Neuronal stem cell (in vitro differentiated cells): ENCODE data around the gene PFKP.
A peak's percentile ranks its signal among the peaks of the same experiment; 100 is the strongest.

Experiments
- DNase-seq: peaks from one replicate; pipeline ENCODE4 v3.0.0-alpha.2; 2013; ENCODE audit warnings: low spot score
- H2AFZ ChIP-seq: one replicate; pipeline ENCODE4 v1.6.1; 2013; ENCODE audit warnings: mild to moderate bottlenecking, low read length, inconsistent platforms
- H2AK5ac ChIP-seq: 2 replicates; pipeline ENCODE4 v1.6.1; 2013; ENCODE audit warnings: low read depth, mild to moderate bottlenecking, inconsistent platforms, low read length, moderate library complexity, mixed read lengths
- H2BK120ac ChIP-seq: 2 replicates; pipeline ENCODE4 v1.6.1; 2013; ENCODE audit warnings: low read depth, mild to moderate bottlenecking, inconsistent platforms, low read length, moderate library complexity, mixed read lengths
- H2BK12ac ChIP-seq: one replicate; pipeline ENCODE4 v1.6.1; 2013; ENCODE audit warnings: low read length, inconsistent platforms
- H2BK15ac ChIP-seq: 2 replicates; pipeline ENCODE4 v1.6.1; 2013; ENCODE audit warnings: mild to moderate bottlenecking, low read length, inconsistent platforms, mixed read lengths
- H2BK5ac ChIP-seq: one replicate; pipeline ENCODE4 v1.6.1; 2013; ENCODE audit warnings: inconsistent platforms, mild to moderate bottlenecking, low read length, moderate library complexity
- H3K14ac ChIP-seq: one replicate; pipeline ENCODE4 v1.6.1; 2013; ENCODE audit warnings: low read length, inconsistent platforms
- H3K18ac ChIP-seq: 2 replicates; pipeline ENCODE4 v1.6.1; 2013; ENCODE audit warnings: low read length, inconsistent platforms
- H3K23ac ChIP-seq: 2 replicates; pipeline ENCODE4 v1.6.1; 2013; ENCODE audit warnings: low read depth, mild to moderate bottlenecking, mixed read lengths, low read length, inconsistent platforms; ENCODE audit not compliant: poor library complexity
- H3K27ac ChIP-seq: replicated peaks from 3 replicates; pipeline ENCODE4 v1.5.1; 2013; ENCODE audit warnings: low read length, inconsistent platforms
- H3K27me3 ChIP-seq, 3 experiments: 2 replicates each; pipeline ENCODE4 v1.6.1; 2013; ENCODE audit warnings: low read length in 3 of 3, mild to moderate bottlenecking in 2 of 3, inconsistent platforms in 1 of 3, low read depth in 1 of 3, mixed read lengths in 1 of 3, moderate library complexity in 1 of 3; ENCODE audit not compliant: control insufficient read depth in 3 of 3, insufficient read depth in 3 of 3
- H3K36me3 ChIP-seq, 2 donors: replicated peaks in 1 of 2; 2 replicates each; pipeline ENCODE4 v1.6.1; 2013; ENCODE audit warnings: low read length in 2 of 2; ENCODE audit not compliant: control insufficient read depth in 2 of 2, insufficient read depth in 2 of 2
- H3K4ac ChIP-seq: 2 replicates; pipeline ENCODE4 v1.6.1; 2013; ENCODE audit warnings: inconsistent platforms, mild to moderate bottlenecking, low read length, moderate library complexity
- H3K4me1 ChIP-seq, 2 donors: 1 replicate in 1 of 2; 2 replicates in 1 of 2; pipeline ENCODE4 v1.6.1; 2013; ENCODE audit warnings: low read length in 2 of 2, low read depth in 1 of 2; ENCODE audit not compliant: control insufficient read depth in 2 of 2, insufficient read depth in 1 of 2
- H3K4me2 ChIP-seq: one replicate; pipeline ENCODE4 v1.6.1; 2013; ENCODE audit warnings: mild to moderate bottlenecking, low read length, inconsistent platforms; ENCODE audit not compliant: insufficient read depth, poor library complexity, severe bottlenecking
- H3K4me3 ChIP-seq, 2 donors: 2 replicates each; pipeline ENCODE4 v1.5.1; 2013; ENCODE audit warnings: low read length in 2 of 2, mild to moderate bottlenecking in 2 of 2, inconsistent platforms in 1 of 2, moderate library complexity in 1 of 2
- H3K79me1 ChIP-seq: one replicate; pipeline ENCODE4 v1.6.1; 2013; ENCODE audit warnings: low read depth, mild to moderate bottlenecking, inconsistent platforms, low read length, moderate library complexity
- H3K9ac ChIP-seq: one replicate; pipeline ENCODE4 v1.6.1; 2013; ENCODE audit warnings: mild to moderate bottlenecking, low read depth, low read length, inconsistent platforms; ENCODE audit not compliant: poor library complexity
- H3K9me3 ChIP-seq, 2 donors: replicated peaks in 1 of 2; 2 replicates each; pipeline versions ENCODE3 to v1.6.1; 2013; ENCODE audit warnings: low read length in 2 of 2, mild to moderate bottlenecking in 2 of 2, inconsistent platforms in 1 of 2, low read depth in 1 of 2, mixed read lengths in 1 of 2, moderate library complexity in 1 of 2; ENCODE audit not compliant: control insufficient read depth in 2 of 2, insufficient read depth in 1 of 2
- H4K8ac ChIP-seq: one replicate; pipeline ENCODE4 v1.6.1; 2013; ENCODE audit warnings: low read depth, mild to moderate bottlenecking, inconsistent platforms, low read length, moderate library complexity
- H4K91ac ChIP-seq: one replicate; pipeline ENCODE4 v1.6.1; 2013; ENCODE audit warnings: low read length, low read depth, mild to moderate bottlenecking, inconsistent platforms; ENCODE audit not compliant: poor library complexity
- WGBS, 2 donors: extraction: QIAGEN DNeasy Blood & Tissue Kit; methylation state at CpG; one replicate each; pipeline ENCODE4 v1.1.7; 2013; ENCODE audit warnings: missing lambda C conversion rate in 2 of 2, mixed read lengths in 1 of 2; ENCODE audit not compliant: insufficient read length in 2 of 2, insufficient replicate concordance in 1 of 2; ENCODE audit errors: extremely low coverage in 2 of 2; 5-methylcytosine and 5-hydroxymethylcytosine counted together

The PFKP gene

DNA sequence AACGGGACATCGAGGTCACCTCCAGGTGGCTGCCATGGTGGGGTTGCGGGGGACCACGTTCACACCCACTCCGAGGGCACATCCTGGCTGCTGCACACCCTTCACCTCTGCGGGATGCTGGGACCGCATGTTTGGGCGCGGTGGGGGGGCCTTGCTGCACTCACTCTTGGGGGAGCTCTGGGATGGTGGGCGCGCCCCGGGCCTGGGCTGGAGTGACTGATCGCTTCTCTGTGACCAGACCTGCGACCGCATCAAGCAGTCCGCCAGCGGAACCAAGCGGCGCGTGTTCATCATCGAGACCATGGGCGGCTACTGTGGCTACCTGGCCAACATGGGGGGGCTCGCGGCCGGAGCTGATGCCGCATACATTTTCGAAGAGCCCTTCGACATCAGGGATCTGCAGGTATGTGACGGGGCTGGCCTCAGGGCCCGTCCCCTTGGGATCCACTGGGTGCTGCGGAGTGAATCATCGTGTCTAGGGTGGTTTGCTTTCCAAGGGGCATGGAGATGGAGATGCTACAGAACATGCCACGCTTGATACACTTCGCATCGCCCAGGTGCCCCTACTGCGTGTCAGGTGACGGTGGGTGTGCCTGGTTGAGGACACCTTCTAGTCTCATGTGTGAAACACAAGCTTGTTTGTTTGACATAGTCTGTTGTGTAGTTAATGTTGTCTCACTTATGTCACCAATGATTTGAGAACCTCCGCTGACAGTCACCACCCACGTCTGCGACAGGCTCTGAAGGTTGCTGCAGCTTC is 62.4 kb downstream of the PFKP start:
- H4K91ac ChIP-seq = no peak overlapping the region
- H3K4ac ChIP-seq = no peak overlapping the region
- WGBS, 2 donors = no CpG with 5 or more reads among the region's 40 CpGs
- no peaks in the 10 kb centered on the region for H3K9me3 ChIP-seq
- H2BK15ac ChIP-seq = no peak overlapping the region
- H3K27ac ChIP-seq = no peak overlapping the region
- peak overlapping the region; percentile 29 for H3K23ac ChIP-seq
- H2AFZ ChIP-seq = no peak overlapping the region
- peaks cover 23 to 38% of the 10 kb centered on the region in 2 donors for H3K36me3 ChIP-seq
- DNase-seq = no peak
- H3K14ac ChIP-seq = no peak overlapping the region
- H2BK12ac ChIP-seq = no peak overlapping the region
- H2BK5ac ChIP-seq = no peak overlapping the region
- no peaks in the 10 kb centered on the region for H3K79me1 ChIP-seq
- peak overlapping the region; percentile 63 for H3K9ac ChIP-seq
- H3K4me3 ChIP-seq = no peak overlapping the region
- H3K4me2 ChIP-seq = no peak overlapping the region
- H3K4me1 ChIP-seq = peaks cover 0 to 13% of the 10 kb centered on the region in 2 donors
- H3K27me3 ChIP-seq = no peaks in the 10 kb centered on the region
- no peak overlapping the region for H2AK5ac ChIP-seq
- no peak overlapping the region for H4K8ac ChIP-seq
- H2BK120ac ChIP-seq = no peak overlapping the region
- H3K18ac ChIP-seq = peak overlapping the region; percentile 41

GRCh38 chr10:3131098-3131497 is 63.8 kb downstream of the PFKP start:
- no peak overlapping the region for H3K27ac ChIP-seq
- no peak overlapping the region for H2BK120ac ChIP-seq
- H2AK5ac ChIP-seq = no peak overlapping the region
- H3K27me3 ChIP-seq = no peaks in the 10 kb centered on the region
- H3K4ac ChIP-seq = no peak overlapping the region
- no peak overlapping the region for H4K8ac ChIP-seq
- no peak overlapping the region for H3K23ac ChIP-seq
- no peak overlapping the region for H3K4me2 ChIP-seq
- peaks cover 20 to 51% of the 10 kb centered on the region in 2 donors for H3K36me3 ChIP-seq
- no peaks in the 10 kb centered on the region for H3K9me3 ChIP-seq
- no peak overlapping the region for H4K91ac ChIP-seq
- no peak overlapping the region for H2BK5ac ChIP-seq
- no peak overlapping the region for H3K9ac ChIP-seq
- H3K14ac ChIP-seq = no peak overlapping the region
- H3K4me3 ChIP-seq = no peak overlapping the region
- H2AFZ ChIP-seq = no peak overlapping the region
- H2BK15ac ChIP-seq = no peak overlapping the region
- no peak overlapping the region for H3K18ac ChIP-seq
- no CpG with 5 or more reads among the region's 4 CpGs for WGBS, 2 donors
- no peaks in the 10 kb centered on the region for H3K79me1 ChIP-seq
- H3K4me1 ChIP-seq = peaks cover 0 to 12% of the 10 kb centered on the region in 2 donors
- no peak overlapping the region for H2BK12ac ChIP-seq
- no peak for DNase-seq

GRCh38 chr10:3132036-3133025 is 65.0 kb downstream of the PFKP start:
- WGBS, 2 donors = no CpG with 5 or more reads among the region's 22 CpGs

DNA sequence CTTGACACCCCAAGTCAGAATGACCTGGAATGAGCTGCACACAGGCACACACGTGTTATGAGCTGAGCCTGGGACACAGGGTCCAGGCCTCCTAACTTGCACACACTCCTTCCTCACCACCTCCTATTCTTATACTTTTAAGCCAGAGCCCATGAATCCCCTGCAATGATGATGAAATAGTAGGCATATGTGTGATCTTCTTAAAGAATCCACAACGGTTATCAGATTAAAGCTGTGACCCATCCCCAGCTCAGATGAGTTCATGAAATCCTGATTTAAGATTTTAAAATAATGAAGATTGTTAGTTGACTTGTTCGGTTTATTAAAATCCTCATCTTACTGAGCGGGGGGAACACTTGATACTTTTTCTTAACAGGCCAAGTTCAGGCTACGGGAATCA is 66.6 kb downstream of the PFKP start:
- no peak overlapping the region for H3K4me2 ChIP-seq
- no peaks in the 10 kb centered on the region for H3K79me1 ChIP-seq
- H3K4ac ChIP-seq = no peak overlapping the region
- no peak overlapping the region for H2BK120ac ChIP-seq
- H3K14ac ChIP-seq = no peak overlapping the region
- H3K27me3 ChIP-seq = no peaks in the 10 kb centered on the region
- no peak overlapping the region for H3K9ac ChIP-seq
- H3K23ac ChIP-seq = no peak overlapping the region
- no peak overlapping the region for H4K8ac ChIP-seq
- no peak overlapping the region for H2BK5ac ChIP-seq
- no peak overlapping the region for H2BK15ac ChIP-seq
- no peak overlapping the region for H3K18ac ChIP-seq
- no peak overlapping the region for H4K91ac ChIP-seq
- no peak overlapping the region for H2AFZ ChIP-seq
- no peaks in the 10 kb centered on the region for H3K4me1 ChIP-seq
- H2AK5ac ChIP-seq = no peak overlapping the region
- no peak for DNase-seq
- no peak overlapping the region for H2BK12ac ChIP-seq
- H3K4me3 ChIP-seq = no peak overlapping the region
- no CpG with 5 or more reads among the region's 5 CpGs for WGBS, 2 donors
- no peak overlapping the region for H3K27ac ChIP-seq
- H3K36me3 ChIP-seq = peaks cover 39 to 80% of the 10 kb centered on the region in 2 donors
- H3K9me3 ChIP-seq = no peaks in the 10 kb centered on the region

More at GRCh38 chr10:3132036-3133025, 65.0 kb downstream of the PFKP start:
- Histone ChIP-seq H2BK5ac (no peak overlapping the region), H2BK120ac (no peak overlapping the region), H3K23ac (peak overlapping the region; percentile 29), H3K9ac (no peak overlapping the region), H3K14ac (no peak overlapping the region), H3K4me3 (no peak overlapping the region), H3K4ac (no peak overlapping the region), H3K4me2 (no peak overlapping the region), H4K91ac (no peak overlapping the region), H2AK5ac (no peak overlapping the region), H2BK15ac (no peak overlapping the region), H2BK12ac (no peak overlapping the region), H3K27ac (no peak overlapping the region), H3K36me3 (peaks cover 27 to 64% of the 10 kb centered on the region in 2 donors), H2AFZ (no peak overlapping the region), H3K4me1 (peaks cover 0 to 2% of the 10 kb centered on the region in 2 donors), H3K9me3 (no peaks in the 10 kb centered on the region), H4K8ac (no peak overlapping the region), H3K18ac (no peak overlapping the region), H3K27me3 (no peaks in the 10 kb centered on the region), H3K79me1 (no peaks in the 10 kb centered on the region)
- DNase-seq = no peak
